H1 (cell line): ENCODE data around the gene TMEM154. TPM values are rescaled to one million over a fixed set of nuclear protein-coding genes. Genes with fewer than 3 reads are reported as not detected.

ENCODE experiments used
- CTCF ChIA-PET: fragments of 300-600 bp; sonication (Branson Sonifier 250); formaldehyde crosslinking; loops from one replicate; lab custom pipeline; 2021; ENCODE audit not compliant: partially characterized antibody; lab: Charles Lee
- POLR2A ChIA-PET: fragments of 300-600 bp; sonication (Branson Sonifier 250); formaldehyde crosslinking; loops from one replicate; lab custom pipeline; 2021; ENCODE audit warnings: inconsistent platforms; ENCODE audit not compliant: partially characterized antibody; lab: Charles Lee
- DNase-seq, 2 experiments: peaks; one replicate each; pipeline versions ENCODE4 v3.0.0 to v3.0.0-alpha.2; 2010 to 2022; ENCODE audit warnings: low spot score in 2 of 2, low read depth in 1 of 2, mixed read lengths in 1 of 2
- FAIRE-seq: peaks from 2 replicates; lab custom pipeline; 2011; peaks lifted over from hg19 to GRCh38; lab: Jason Lieb, UNC
- H2AFZ ChIP-seq: 2 replicates; pipeline ENCODE4 v1.8.1; 2012; ENCODE audit warnings: low read length, inconsistent platforms
- H2AK5ac ChIP-seq: 2 replicates; pipeline ENCODE4 v1.6.1; 2013; ENCODE audit warnings: low read depth, low read length
- H2BK120ac ChIP-seq: replicated peaks from 2 replicates; pipeline ENCODE3; 2013; ENCODE audit warnings: low read depth, low read length, inconsistent platforms
- H2BK12ac ChIP-seq: 2 replicates; pipeline ENCODE4 v1.6.1; 2013; ENCODE audit warnings: low read depth, low read length
- H2BK15ac ChIP-seq: 2 replicates; pipeline ENCODE4 v1.6.1; 2013; ENCODE audit warnings: low read length
- H2BK20ac ChIP-seq: 2 replicates; pipeline ENCODE4 v1.6.1; 2013; ENCODE audit warnings: low read length
- H2BK5ac ChIP-seq: 2 replicates; pipeline ENCODE4 v1.6.1; 2013; ENCODE audit warnings: low read depth, low read length
- H3K14ac ChIP-seq: 2 replicates; pipeline ENCODE4 v1.6.1; 2013; ENCODE audit warnings: inconsistent platforms; ENCODE audit not compliant: insufficient read length
- H3K18ac ChIP-seq: 2 replicates; pipeline ENCODE4 v1.6.1; 2013; ENCODE audit warnings: low read length; ENCODE audit errors: extremely low read depth
- H3K23ac ChIP-seq: 2 replicates; pipeline ENCODE4 v1.6.1; 2013; ENCODE audit warnings: inconsistent platforms; ENCODE audit not compliant: insufficient read length
- H3K23me2 ChIP-seq: 2 replicates; pipeline ENCODE4 v1.6.1; 2013; ENCODE audit warnings: low read depth, low read length
- H3K27ac ChIP-seq: 2 replicates; pipeline ENCODE4 v1.6.1; 2011; ENCODE audit warnings: low read depth, low read length, inconsistent platforms
- H3K27me3 ChIP-seq, 4 experiments: replicated peaks in 1 of 4; 1 replicate in 1 of 4; 2 replicates in 3 of 4; pipeline versions ENCODE4 v1.6.1 to v1.8.1; 2011 to 2013; ENCODE audit warnings: low read length in 3 of 4, mild to moderate bottlenecking in 3 of 4, inconsistent platforms in 2 of 4, mixed read lengths in 2 of 4, moderate library complexity in 1 of 4; ENCODE audit not compliant: control insufficient read depth in 3 of 4, insufficient read depth in 3 of 4; ENCODE audit errors: extremely low read depth in 1 of 4
- H3K36me3 ChIP-seq, 4 experiments: 2 replicates each; pipeline versions ENCODE4 v1.6.1 to v1.8.1; 2011 to 2013; ENCODE audit warnings: mild to moderate bottlenecking in 4 of 4, low read length in 3 of 4, moderate library complexity in 2 of 4, control low read depth in 1 of 4, inconsistent platforms in 1 of 4; ENCODE audit not compliant: insufficient read depth in 4 of 4, control insufficient read depth in 2 of 4
- H3K4ac ChIP-seq: replicated peaks from 2 replicates; pipeline ENCODE3; 2013; ENCODE audit warnings: low read length, low read depth, mixed read lengths, inconsistent platforms; ENCODE audit not compliant: insufficient read length
- H3K4me1 ChIP-seq, 4 experiments: replicated peaks in 1 of 4; 1 replicate in 1 of 4; 2 replicates in 3 of 4; pipeline versions ENCODE4 v1.6.1 to v1.8.1; 2011 to 2013; ENCODE audit warnings: low read length in 3 of 4, inconsistent platforms in 2 of 4, mixed read lengths in 1 of 4; ENCODE audit not compliant: insufficient read depth in 4 of 4, control insufficient read depth in 3 of 4
- H3K4me2 ChIP-seq, 2 experiments: 2 replicates each; pipeline versions ENCODE4 v1.6.1 to v1.8.1; 2011 to 2013; ENCODE audit warnings: low read depth in 2 of 2, low read length in 2 of 2, control low read depth in 1 of 2, inconsistent platforms in 1 of 2, mild to moderate bottlenecking in 1 of 2; ENCODE audit not compliant: insufficient read depth in 1 of 2
- H3K4me3 ChIP-seq, 4 experiments: fragments of 200-600, 300-600 bp in 1 of 4; sonication (generic), shearing (Covaris generic), sonication (Bioruptor Twin) in 1 of 4; 2 replicates each; pipeline versions ENCODE4 v1.5.1 to v1.8.1; 2011 to 2016; ENCODE audit warnings: low read length in 4 of 4, low read depth in 3 of 4, control low read depth in 2 of 4, inconsistent platforms in 2 of 4, mild to moderate bottlenecking in 2 of 4, mixed read lengths in 1 of 4, moderate library complexity in 1 of 4; ENCODE audit not compliant: insufficient read depth in 2 of 4; ENCODE audit errors: extremely low read depth in 1 of 4
- H3K56ac ChIP-seq: replicated peaks from 2 replicates; pipeline ENCODE3; 2013; ENCODE audit warnings: low read depth, mild to moderate bottlenecking, mixed read lengths, low read length, inconsistent platforms; ENCODE audit not compliant: insufficient read length
- H3K79me1 ChIP-seq: 2 replicates; pipeline ENCODE4 v1.6.1; 2013; ENCODE audit warnings: low read depth, low read length, control low read depth
- H3K79me2 ChIP-seq, 2 experiments: 2 replicates each; pipeline versions ENCODE4 v1.6.1 to v1.8.1; 2012 to 2013; ENCODE audit warnings: low read length in 2 of 2, mild to moderate bottlenecking in 2 of 2, inconsistent platforms in 1 of 2; ENCODE audit not compliant: insufficient read depth in 2 of 2, control insufficient read depth in 1 of 2
- H3K9ac ChIP-seq, 4 experiments: replicated peaks in 1 of 4; 1 replicate in 1 of 4; 2 replicates in 3 of 4; pipeline versions ENCODE4 v1.6.1 to v1.8.1; 2011 to 2013; ENCODE audit warnings: low read depth in 3 of 4, low read length in 3 of 4, control low read depth in 2 of 4, mild to moderate bottlenecking in 2 of 4, moderate library complexity in 2 of 4, inconsistent platforms in 1 of 4; ENCODE audit errors: extremely low read depth in 1 of 4
- H3K9me3 ChIP-seq, 2 experiments: 2 replicates each; pipeline versions ENCODE4 v1.6.1 to v1.8.1; 2012 to 2013; ENCODE audit warnings: mild to moderate bottlenecking in 2 of 2, moderate library complexity in 2 of 2, control low read depth in 1 of 2, inconsistent platforms in 1 of 2, low read depth in 1 of 2, low read length in 1 of 2, mixed read lengths in 1 of 2; ENCODE audit not compliant: insufficient read depth in 2 of 2
- H4K20me1 ChIP-seq, 2 experiments: replicated peaks in 1 of 2; 2 replicates each; pipeline versions ENCODE3 to v1.8.1; 2011 to 2013; ENCODE audit warnings: inconsistent platforms in 2 of 2, low read length in 2 of 2, mild to moderate bottlenecking in 1 of 2; ENCODE audit not compliant: insufficient read depth in 2 of 2, control insufficient read depth in 1 of 2
- H4K5ac ChIP-seq: 2 replicates; pipeline ENCODE4 v1.6.1; 2013; ENCODE audit warnings: low read length, low read depth, mixed read lengths, inconsistent platforms; ENCODE audit not compliant: insufficient read length
- H4K8ac ChIP-seq: 2 replicates; pipeline ENCODE4 v1.8.0; 2013; ENCODE audit warnings: mild to moderate bottlenecking, moderate library complexity, low read length, inconsistent platforms; ENCODE audit not compliant: insufficient read depth; ENCODE audit errors: extremely low read depth
- H4K91ac ChIP-seq: replicated peaks from 2 replicates; pipeline ENCODE3; 2013; ENCODE audit warnings: low read length, mixed read lengths, inconsistent platforms; ENCODE audit not compliant: insufficient read length
- SP1 ChIP-seq: IDR thresholded peaks from 2 replicates; pipeline ENCODE4 v1.6.1; 2011; ENCODE audit warnings: low read depth, low read length
- TEAD4 ChIP-seq: IDR thresholded peaks from 2 replicates; pipeline ENCODE4 v1.6.1; 2012; ENCODE audit warnings: low read depth, low read length, inconsistent platforms, mixed read lengths
- WGBS, 2 experiments: shearing (Covaris generic) in 1 of 2; methylation state at CpG; one replicate each; pipeline versions ENCODE4 v1.1.6 to v1.1.7; 2013 to 2015; ENCODE audit warnings: low lambda C conversion rate in 2 of 2, mixed read lengths in 2 of 2, inconsistent platforms in 1 of 2, low coverage in 1 of 2, missing lambda C conversion rate in 1 of 2; ENCODE audit not compliant: insufficient replicate concordance in 2 of 2, insufficient coverage in 1 of 2, insufficient read length in 1 of 2; ENCODE audit errors: extremely low coverage in 1 of 2, missing lambda C conversion rate in 1 of 2; 5-methylcytosine and 5-hydroxymethylcytosine counted together
- polyA plus RNA-seq, 7 experiments: library from polyadenylated mRNA; depleted of rRNA in 3 of 7; stranded (reverse) in 5 of 7; unstranded in 2 of 7; fragments of >200 nt in 5 of 7; fragments of 200-250 nt in 2 of 7; gene quantifications; 1 replicate in 5 of 7; 2 replicates in 1 of 7; 4 replicates in 1 of 7; pipeline versions ENCODE4 v1.2.1 to v1.2.3, GENCODE V29; 2011 to 2013; ENCODE audit warnings: missing spikeins in 2 of 7, mixed read lengths in 2 of 7
- total RNA-seq: library from RNA; stranded (reverse); fragmentation: NEBNext Ultra II Directional; extraction: Animal tissue kit (Norgen Biotek cat#: 25700); gene quantifications from 2 replicates; pipeline ENCODE4 v1.2.1, GENCODE V29; 2021

The TMEM154 gene
- total and polyA plus RNA-seq, 2 of the 8 experiments (the other 6 are each of a cell fraction or from before 2014, with no cell fraction given) = 0.33 to 1.2 TPM

- H2BK15ac ChIP-seq = no peak overlapping the region
- no peaks in the 10 kb centered on the region for H3K4me1 ChIP-seq
- H4K20me1 ChIP-seq = no peaks in the 10 kb centered on the region
- no peak overlapping the region for H3K4me2 ChIP-seq
- no peak overlapping the region for H3K4ac ChIP-seq
- POLR2A ChIA-PET = no interaction called here
- H3K27ac ChIP-seq = no peak overlapping the region
- CTCF ChIA-PET = interaction anchor here (0.8 to 4.3 kb wide), 11 partner anchors 11 to 165 kb away, joined by 3 to 23 read pairs (median 5); no protein-coding TSS in a partner anchor
- no peak overlapping the region for H4K5ac ChIP-seq
- H3K79me1 ChIP-seq = no peaks in the 10 kb centered on the region
- no peak overlapping the region for H2BK12ac ChIP-seq
- H3K79me2 ChIP-seq = no peaks in the 10 kb centered on the region
- no peaks in the 10 kb centered on the region for H3K36me3 ChIP-seq
- H3K9ac ChIP-seq = no peak overlapping the region
- no peak overlapping the region for H2BK120ac ChIP-seq
- no peak overlapping the region for H2BK5ac ChIP-seq
- H3K27me3 ChIP-seq = no peaks in the 10 kb centered on the region
- H2AFZ ChIP-seq = no peak overlapping the region
- no peak overlapping the region for H3K4me3 ChIP-seq
- H3K23ac ChIP-seq = no peak overlapping the region
- no peak overlapping the region for H3K14ac ChIP-seq
- H3K56ac ChIP-seq = no peak overlapping the region
- FAIRE-seq (no peak), DNase-seq (no peak)
- no peaks in the 10 kb centered on the region for H3K23me2 ChIP-seq
- no peak overlapping the region for H2AK5ac ChIP-seq
- WGBS, 2 experiments = 90% methylated on average over 6 of the region's 6 CpGs; no CpG with 5 or more reads in 1 of the 2 experiments
- no peak overlapping the region for H2BK20ac ChIP-seq
- no peak overlapping the region; the same call in 1 of the 2 replicates for H4K8ac ChIP-seq
- no peak overlapping the region for H4K91ac ChIP-seq
- no peaks in the 10 kb centered on the region for H3K9me3 ChIP-seq
- H3K18ac ChIP-seq = no peak overlapping the region
- TF ChIP-seq SP1 = no peak
- TF ChIP-seq TEAD4 = no peak
Observed at GRCh38 chr4:152579916-152580315, 99.9 kb downstream of the TMEM154 start.
